HG03558 (cell line): ENCODE data around the gene GPR153.

ENCODE experiments used
- ATAC-seq: cut with Tn5 transposase; IDR thresholded peaks from one replicate; pipeline ENCODE4 v1.9.1; 2021; ENCODE audit warnings: moderate number of reproducible peaks; ENCODE audit not compliant: unreplicated experiment; ENCODE audit errors: extremely low read depth

Gene GPR153

DNA sequence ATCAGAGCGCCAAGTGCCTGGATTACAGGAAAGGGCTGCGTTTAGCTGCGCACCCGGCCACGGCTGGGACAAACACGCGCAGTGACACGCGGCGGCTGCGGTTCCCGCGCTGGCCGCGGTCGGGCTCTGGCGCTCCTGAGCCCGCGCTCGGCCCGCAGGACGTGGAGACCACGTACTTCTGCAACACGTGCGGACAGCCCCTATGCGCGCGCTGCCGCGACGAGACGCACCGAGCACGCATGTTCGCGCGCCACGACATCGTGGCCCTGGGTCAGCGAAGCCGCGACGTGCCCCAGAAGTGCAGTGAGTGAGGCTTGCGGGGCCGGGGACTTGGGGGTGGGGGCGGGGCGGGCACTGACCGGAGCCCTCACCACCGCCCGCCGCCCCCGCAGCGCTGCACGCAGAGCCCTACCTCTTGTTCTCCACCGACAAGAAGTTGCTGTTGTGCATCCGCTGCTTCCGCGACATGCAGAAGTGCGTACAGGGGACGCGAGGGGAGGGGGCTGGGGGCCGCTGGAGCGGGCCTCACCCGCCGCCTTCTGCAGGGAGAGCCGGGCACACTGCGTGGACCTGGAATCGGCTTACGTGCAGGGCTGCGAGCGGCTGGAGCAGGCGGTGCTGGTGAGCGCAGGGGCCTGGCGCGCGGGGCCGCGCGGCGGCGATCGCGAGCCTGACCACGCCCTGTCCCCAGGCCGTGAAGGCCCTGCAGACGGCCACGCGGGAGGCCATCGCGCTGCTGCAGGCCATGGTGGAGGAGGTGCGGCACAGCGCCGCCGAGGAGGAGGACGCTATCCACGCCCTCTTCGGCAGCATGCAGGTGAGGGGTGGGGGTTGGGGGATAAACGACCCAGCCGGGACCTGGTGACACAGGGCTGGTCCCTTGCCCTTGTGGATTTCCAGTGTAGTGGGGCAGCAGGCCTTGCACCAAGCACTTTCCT lies 51.9 kb downstream of the GPR153 start:
- ATAC-seq, result no peak

DNA sequence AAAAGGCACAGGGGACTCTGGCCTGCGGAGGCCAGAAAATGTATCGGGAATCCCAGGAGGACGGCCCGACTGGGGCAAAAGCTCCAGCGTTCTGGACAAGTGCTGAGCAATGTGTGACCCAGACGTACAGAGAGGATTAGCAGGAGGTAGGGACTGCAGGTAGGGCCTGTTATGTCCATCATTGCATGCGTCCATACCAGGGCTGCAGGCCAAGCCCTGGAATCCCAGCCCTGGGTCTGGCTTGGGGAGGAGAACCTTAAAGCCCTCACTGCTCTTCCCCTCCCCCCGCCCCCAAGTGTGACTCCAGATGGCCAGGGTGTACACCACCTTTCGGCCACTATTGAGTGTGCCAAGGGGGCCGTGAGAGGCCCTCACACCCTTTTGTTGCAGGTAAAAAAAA lies 53.0 kb downstream of the GPR153 start:
- no peak for ATAC-seq

DNA sequence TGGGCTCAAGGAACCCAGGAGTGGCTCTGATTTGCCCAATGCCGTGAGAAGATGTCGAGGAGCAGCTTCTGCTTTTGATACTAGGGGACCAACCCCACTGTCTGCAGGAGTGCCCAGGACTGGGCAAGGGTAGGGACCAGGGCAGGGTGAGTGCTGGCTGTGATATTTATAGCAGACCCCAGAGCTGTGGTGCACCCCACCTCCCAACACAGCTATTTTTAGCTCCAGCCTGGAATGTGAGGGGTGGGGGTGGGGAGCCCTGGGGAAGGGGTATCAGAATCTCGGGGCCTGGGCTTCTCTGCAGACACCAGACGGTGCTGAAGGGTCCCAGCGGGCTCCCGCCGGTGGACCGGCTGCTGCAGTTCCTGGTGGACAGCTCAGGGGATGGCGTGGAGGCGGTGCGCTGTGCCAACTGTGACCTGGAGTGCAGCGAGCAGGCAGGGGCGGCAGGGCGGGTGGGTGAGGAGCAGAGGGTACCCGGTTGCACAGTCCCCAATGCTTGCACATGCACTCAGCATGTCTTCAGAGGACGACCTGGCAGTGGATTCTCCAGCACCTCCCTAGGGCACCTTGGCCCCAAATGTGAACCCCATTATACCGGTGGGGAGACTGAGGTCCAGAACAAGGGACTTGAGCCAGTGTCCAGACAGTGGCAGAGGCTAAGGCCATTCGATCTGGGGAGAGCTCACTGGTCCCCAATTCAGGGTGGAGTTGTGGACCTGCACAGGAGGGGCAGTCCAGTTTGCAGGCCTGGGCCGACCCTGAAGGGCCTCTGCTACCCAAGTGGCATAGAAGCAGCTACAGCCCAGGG lies 53.6 kb downstream of the GPR153 start:
- no peak for ATAC-seq

DNA sequence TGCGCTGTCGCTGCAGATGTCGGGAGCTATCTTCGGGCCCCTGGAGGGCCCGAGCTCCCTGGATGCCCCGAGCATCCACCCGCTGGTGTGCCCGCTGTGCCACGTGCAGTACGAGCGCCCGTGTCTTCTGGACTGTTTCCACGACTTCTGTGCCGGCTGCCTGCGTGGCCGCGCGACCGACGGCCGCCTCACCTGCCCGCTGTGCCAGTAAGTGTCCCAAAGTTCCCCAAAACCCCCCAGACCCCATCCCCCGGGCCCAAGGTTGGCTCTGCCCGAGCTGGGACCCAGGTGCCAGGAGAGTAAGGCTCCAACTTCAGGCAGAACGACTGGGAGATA lies 54.4 kb downstream of the GPR153 start:
- ATAC-seq, result no peak

DNA sequence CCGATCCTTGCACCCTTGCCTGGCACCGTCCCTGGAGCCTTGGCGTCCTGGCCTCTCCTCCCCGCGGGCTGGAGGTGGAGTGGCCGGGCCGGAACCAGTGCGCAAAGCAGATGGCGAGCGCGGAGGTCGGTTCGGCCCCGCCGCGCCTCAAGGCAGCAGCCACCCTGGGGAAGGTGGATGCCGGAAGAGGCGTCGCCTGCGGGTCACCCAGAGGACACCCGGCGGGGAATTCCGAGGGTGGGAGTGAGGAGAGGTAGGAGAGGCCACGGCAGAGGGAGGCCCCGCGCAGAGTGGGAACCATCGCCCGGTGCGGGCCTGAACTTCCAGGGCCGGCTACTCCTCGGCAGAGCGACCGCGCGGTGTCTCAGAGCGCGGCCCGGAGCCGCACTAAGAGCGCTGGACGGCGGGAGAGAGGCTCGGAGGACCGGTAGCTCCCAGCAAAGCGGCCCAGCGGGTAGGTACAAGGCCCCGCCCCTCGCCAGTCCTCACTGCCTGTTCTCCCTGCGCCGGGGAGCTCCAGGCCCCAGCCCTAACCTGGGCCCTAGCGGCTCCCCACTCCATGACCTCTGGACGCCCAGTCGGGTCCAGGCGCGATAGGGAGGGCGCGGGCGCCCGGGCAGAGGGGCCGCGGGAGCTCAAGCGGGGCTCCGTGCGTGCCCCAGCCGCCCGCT lies 54.9 kb downstream of the GPR153 start, which contains the start of gene RNF207:
TSS of gene RNF207 (plus strand) at position 271 of the 671 bp plus-strand sequence. CDS start 417 bp downstream, outside the sequence.
- ATAC-seq, result no peak

DNA sequence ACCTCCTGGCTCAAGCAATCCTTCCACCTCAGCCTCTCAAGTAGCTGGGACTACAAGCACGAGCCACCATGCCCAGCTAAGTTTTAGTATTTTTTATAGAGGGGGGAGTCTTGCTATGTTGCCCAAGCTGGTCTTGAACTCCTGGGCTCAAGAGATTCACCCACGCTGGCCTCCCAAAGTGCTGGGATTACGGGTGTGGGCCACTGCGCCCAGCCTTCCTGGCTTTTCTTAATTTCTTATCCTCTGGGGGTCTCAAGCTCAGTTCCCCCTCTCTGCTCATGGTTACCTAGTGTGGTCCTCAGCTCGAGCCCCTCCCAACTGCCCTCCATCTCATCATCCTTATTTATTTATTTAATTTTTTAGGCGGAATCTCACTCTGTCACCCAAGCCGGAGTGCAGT lies 58.6 kb downstream of the GPR153 start:
- ATAC-seq, result no peak

DNA sequence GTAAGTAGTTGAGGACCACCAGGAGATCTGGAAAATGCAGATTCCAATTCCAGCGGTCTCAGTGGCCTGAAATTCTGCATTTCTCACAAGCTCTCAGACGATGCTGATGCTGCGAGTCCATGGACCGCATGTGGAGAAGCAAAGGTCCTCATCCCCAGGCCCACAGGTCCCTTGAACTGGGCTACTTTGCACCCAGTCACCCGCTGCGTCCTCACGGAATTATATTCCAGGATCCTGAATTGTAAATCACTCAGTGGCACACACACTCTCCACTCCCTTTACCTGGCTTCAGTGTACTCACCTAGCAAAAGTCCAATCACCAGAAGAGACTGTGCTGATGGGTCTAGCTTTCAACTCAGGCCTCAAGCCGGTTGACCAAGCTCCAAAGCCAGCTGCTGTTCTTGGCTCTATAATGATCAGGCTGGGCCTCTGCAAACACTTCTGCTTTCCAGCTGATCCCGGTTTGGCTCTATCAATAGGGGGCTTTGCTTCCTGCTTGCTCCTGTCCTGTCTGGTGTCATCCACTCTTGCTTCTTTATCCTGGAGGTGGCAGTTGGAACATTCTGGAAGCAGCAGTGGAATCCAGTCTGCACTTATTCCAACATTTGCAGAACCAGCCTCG lies 60.6 kb downstream of the GPR153 start:
- no peak for ATAC-seq

DNA sequence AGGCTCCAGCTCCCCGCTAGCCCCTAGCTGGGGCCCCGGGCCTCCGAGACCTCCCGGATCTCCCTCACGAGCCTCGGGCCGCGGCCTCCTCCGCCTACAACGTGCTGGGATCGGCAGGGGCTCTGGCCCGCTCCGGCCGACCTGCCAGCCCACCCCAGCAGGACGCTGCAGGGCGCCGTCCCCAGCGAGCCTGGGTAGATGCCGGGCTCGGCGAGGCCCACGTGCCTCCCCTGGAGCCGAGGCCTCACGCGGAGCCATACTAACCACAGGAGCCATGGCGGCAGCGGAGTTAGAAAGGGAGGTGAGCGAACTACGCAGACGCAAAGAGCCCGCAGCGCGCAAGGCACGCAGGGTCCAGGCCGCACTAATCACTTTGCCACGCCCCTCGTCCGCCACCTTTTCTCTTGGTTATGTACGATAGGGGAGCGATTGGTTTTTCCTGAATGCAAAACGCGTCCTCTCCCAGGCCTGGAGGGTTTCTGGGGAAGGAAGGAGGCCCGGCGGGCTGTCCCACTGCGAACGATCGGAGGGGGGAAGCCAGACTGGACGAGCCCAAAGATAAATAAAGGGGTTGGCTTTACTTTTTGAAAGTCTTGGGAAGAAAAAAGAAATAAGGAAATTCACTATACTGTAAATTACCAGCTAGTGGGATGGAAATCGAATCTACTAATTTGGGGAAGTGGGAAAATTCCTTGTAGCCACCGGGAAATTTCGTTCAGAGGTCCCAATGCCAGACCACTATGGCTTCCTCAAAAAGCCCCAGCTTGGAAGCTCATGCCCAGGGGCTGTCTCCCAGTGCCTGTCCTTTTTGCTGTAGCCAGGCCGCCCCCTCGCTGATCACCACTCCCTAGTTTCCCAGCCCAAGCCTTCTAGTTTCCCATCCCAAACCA lies 61.4 kb downstream of the GPR153 start, which contains the start of gene RPL22:
TSS of gene RPL22 (minus strand) at position 298 of the 890 bp plus-strand sequence. CDS start at position 276, 22 bp downstream.
- ATAC-seq, result peak; percentile 84

DNA sequence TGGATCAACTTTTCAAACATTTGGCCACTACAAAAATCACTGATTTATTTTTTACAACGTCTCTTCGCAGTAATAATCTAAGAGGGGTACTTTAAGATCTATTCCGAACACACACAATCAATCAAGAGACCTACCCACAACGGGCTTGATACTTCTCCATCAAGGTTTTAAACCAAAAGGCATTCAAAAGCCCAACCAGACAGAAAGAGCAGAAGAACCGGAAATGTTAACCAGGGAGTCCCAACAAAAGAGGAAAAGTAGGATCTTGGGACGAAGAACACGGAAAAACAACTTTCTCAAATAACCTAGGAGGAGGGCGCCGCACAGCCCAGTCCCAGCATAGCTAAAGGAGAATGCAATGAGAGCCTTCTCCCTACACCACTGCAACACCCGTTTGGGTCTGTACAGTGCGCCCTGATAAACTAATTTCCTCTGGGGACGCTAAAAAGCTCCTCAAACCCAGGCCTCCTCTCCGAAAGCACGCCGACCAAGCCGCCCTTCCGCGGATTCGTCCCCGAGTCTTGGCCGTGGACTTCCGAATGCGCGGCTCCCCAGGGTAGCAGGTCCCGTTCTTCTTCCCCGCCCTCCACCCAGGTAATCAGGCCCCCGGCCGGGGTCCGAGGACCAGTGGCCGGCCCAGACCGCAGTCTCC lies 62.1 kb downstream of the GPR153 start:
- ATAC-seq, result no peak

DNA sequence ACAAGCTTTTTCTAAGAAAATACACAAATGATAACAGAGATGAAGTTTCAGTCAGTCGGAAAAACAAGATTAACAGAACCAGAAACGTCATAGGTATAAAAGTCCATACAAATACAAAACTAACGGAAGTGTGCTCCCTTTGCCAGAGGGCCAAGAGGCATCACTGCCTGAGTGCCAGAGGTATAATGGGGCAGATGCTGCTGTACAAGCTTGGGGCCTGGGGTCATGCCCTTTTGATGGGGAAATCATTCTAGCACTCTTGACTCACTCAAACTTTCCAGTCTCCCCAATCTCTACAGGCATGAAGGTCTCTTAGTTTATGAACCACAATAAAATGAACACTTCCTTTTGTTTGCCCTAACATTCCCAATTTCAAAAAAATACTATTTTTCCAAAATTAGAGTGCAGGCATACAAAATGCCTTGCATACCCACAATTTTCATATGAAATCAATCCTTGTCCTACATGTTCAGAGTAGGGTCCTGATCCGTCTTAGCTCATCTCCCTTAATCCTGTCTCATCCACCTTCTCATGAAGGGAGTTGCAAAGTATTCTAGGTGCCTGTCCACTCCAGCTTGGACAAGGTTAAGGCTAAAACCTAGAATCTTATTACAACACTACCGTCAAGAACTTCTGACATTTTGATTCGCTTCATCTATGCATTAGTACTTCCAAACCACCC lies 63.0 kb downstream of the GPR153 start:
- no peak for ATAC-seq
